Heart left ventricle (tissue), 16 donors: ENCODE measurements around the gene HDGFL3. TPM values are rescaled to one million over a fixed set of nuclear protein-coding genes. Genes with fewer than 3 reads are reported as not detected.

Experiments
- ATAC-seq, 4 donors: fragments of 200-7000 bp; cut with Tn5 transposase; one replicate each; pipeline ENCODE4 v1.9.1; 2020 to 2022; ENCODE audit warnings: moderate library complexity in 4 of 4, mild to moderate bottlenecking in 3 of 4, moderate number of reproducible peaks in 1 of 4
- DNase-seq, 5 donors: peaks; one replicate each; pipeline ENCODE4 v3.0.0-alpha.2; 2020
- H3K27ac ChIP-seq, 12 donors: fragments of 200-600 bp; sonication (generic) in 4 of 12; one replicate each; pipeline versions ENCODE4 v1.5.0 to v1.8.0; 2016 to 2022; ENCODE audit warnings: mild to moderate bottlenecking in 2 of 12
- H3K27me3 ChIP-seq, 9 donors: fragments of 200-600 bp; sonication (generic) in 2 of 9; one replicate each; pipeline versions ENCODE4 v1.5.1 to v1.8.0; 2016 to 2022; ENCODE audit warnings: mild to moderate bottlenecking in 3 of 9
- H3K36me3 ChIP-seq, 9 donors: fragments of 200-600 bp; sonication (generic) in 2 of 9; one replicate each; pipeline versions ENCODE4 v1.5.0 to v1.8.0; 2018 to 2022; ENCODE audit warnings: mild to moderate bottlenecking in 2 of 9
- H3K4me1 ChIP-seq, 12 donors: fragments of 200-600 bp; sonication (generic) in 4 of 12; one replicate each; pipeline versions ENCODE4 v1.5.0 to v1.8.0; 2016 to 2022; ENCODE audit warnings: mild to moderate bottlenecking in 3 of 12
- H3K4me3 ChIP-seq, 12 donors: fragments of 200-600 bp; sonication (generic) in 4 of 12; one replicate each; pipeline versions ENCODE4 v1.5.0 to v1.8.0; 2017 to 2022; ENCODE audit warnings: mild to moderate bottlenecking in 9 of 12, moderate library complexity in 4 of 12
- H3K9me3 ChIP-seq, 12 donors: fragments of 200-600 bp; sonication (generic) in 4 of 12; one replicate each; pipeline versions ENCODE4 v1.5.0 to v1.8.0; 2016 to 2022; ENCODE audit warnings: mild to moderate bottlenecking in 1 of 12
- CTCF ChIP-seq, 12 donors: fragments of 200-600 bp; sonication (generic) in 4 of 12; IDR thresholded peaks; one replicate each; pipeline versions ENCODE4 v1.5.0 to v1.8.0; 2018 to 2022; ENCODE audit warnings: antibody characterized with exemption in 12 of 12, mild to moderate bottlenecking in 5 of 12
- POLR2A ChIP-seq, 2 donors: fragments of 450-650 bp; IDR thresholded peaks; one replicate each; pipeline ENCODE4 v1.6.1; 2017; ENCODE audit warnings: antibody characterized with exemption in 2 of 2, mild to moderate bottlenecking in 2 of 2, moderate library complexity in 2 of 2
- WGBS, 4 donors: extraction: QIAGEN DNeasy Blood & Tissue Kit in 2 of 4; methylation state at CpG; one replicate each; pipeline versions ENCODE4 v1.1.5 to v1.1.7; 2013 to 2018; 5-methylcytosine and 5-hydroxymethylcytosine counted together
- intact Hi-C, 10 donors: fragments of 100-400 bp; cut with DNase I; formaldehyde crosslinking; loops; one replicate each; pipeline versions ENCODE4 v1.11.1 to v1.14.2; 2022
- polyA plus RNA-seq, 2 donors: library from polyadenylated mRNA; stranded (reverse); fragments of 200-250 nt; gene quantifications; one replicate each; pipeline ENCODE4 v1.2.3, GENCODE V29; 2013
- total RNA-seq, 9 donors: library from RNA; depleted of rRNA in 2 of 9; stranded (reverse); fragments of >200 nt in 2 of 9; fragmentation: NEBNext Ultra II Directional in 3 of 9; extraction: Animal tissue kit (Norgen Biotek cat#: 25700) in 3 of 9; gene quantifications; one replicate each; pipeline versions ENCODE4 v1.1.0 to v1.2.4, GENCODE V29; 2016 to 2023
- donor health status: ischemic (EF 13 %, LVEDD 7.1; RV severe dilation, severe dysfunction).
- donor health status: healthy with polysubstance abuse.
- donor health status: DM: no; HTN: yes; CAD: no.
- donor health status: DM: no; HTN: no; CAD: no.
- donor health status: ischemic (EF 25% LVEDD 6.9; RV normal size, moderate dysfunction).
- donor health status: ischemic (EF 25% LVEDD 5.7; RV mildly dilated, moderate dysfunction).
- donor health status: healthy.
- donor health status: DM: yes; HTN: yes; CAD: no.
- donor health status: ischemic (EF 35%, LVEDD 5.7; RV mildly dilated, moderate dysfunction).
- donor health status: nonischemic (EF 11% LVEDD 7.7; RV severe dilation, severe dysfunction).
- donor health status: DM: yes; HTN: yes; CAD: no.
- donor health status: PGD.
- donor health status: ischemic (EF 29% LVEDD 5.4; RV normal size, mild dysfunction).
- donor health status: nonischemic (EF 23%, LVEDD 6.1; RV moderate dilation, normal function).

HDGFL3 gene
- total and polyA plus RNA-seq, 11 donors: 9.6 to 50.7 (median 33.9) TPM

- ATAC-seq (no peak), DNase-seq (no peak)
- Histone ChIP-seq H3K4me1 (peaks cover 0 to 5% (median 0%) of the 10 kb centered on the region in 12 donors), H3K9me3 (no peaks in the 10 kb centered on the region), H3K27ac (no peak overlapping the region), H3K4me3 (no peak overlapping the region), H3K27me3 (no peaks in the 10 kb centered on the region), H3K36me3 (peaks cover 0 to 74% (median 21%) of the 10 kb centered on the region in 9 donors)
- intact Hi-C loops: no loop called here
- TF ChIP-seq POLR2A (IDR thresholded peaks at IDR 0.05) (no peak), CTCF (IDR thresholded peaks at IDR 0.05) (no peak)
- 69 to 73% (median 70%) methylated on average over 3 of the region's 3 CpGs for WGBS, 4 donors
These were observed 80.0 kb downstream of the HDGFL3 start for GRCh38 chr15:83127547-83128150.

GRCh38 chr15:83123529-83123928 lies 84.1 kb downstream of the HDGFL3 start:
- no peak for ATAC-seq
- DNase-seq: no peak
- peaks cover 0 to 56% (median 9%) of the 10 kb centered on the region in 9 donors for H3K36me3 ChIP-seq
- no peaks in the 10 kb centered on the region for H3K27me3 ChIP-seq
- H3K4me1 ChIP-seq: peaks cover 0 to 3% (median 0%) of the 10 kb centered on the region in 12 donors
- H3K27ac ChIP-seq: no peak overlapping the region
- no peak for TF ChIP-seq CTCF (IDR thresholded peaks at IDR 0.05)
- TF ChIP-seq POLR2A (IDR thresholded peaks at IDR 0.05): no peak
- intact Hi-C loops: no loop called here
- H3K4me3 ChIP-seq: no peak overlapping the region
- H3K9me3 ChIP-seq: no peaks in the 10 kb centered on the region
- 89 to 98% (median 96%) methylated on average over 1 of the region's 1 CpG for WGBS, 4 donors

GRCh38 chr15:83119968-83120581 lies 87.5 kb downstream of the HDGFL3 start:
- H3K27ac ChIP-seq: no peak overlapping the region
- whole genome bisulfite sequencing, 4 donors: 89 to 92% (median 92%) methylated on average over 9 of the region's 9 CpGs
- H3K4me1 ChIP-seq: peaks cover 0 to 3% (median 0%) of the 10 kb centered on the region in 12 donors
- DNase-seq (no peak), ATAC-seq (no peak)
- no peaks in the 10 kb centered on the region for H3K27me3 ChIP-seq
- peaks cover 0 to 37% (median 11%) of the 10 kb centered on the region in 9 donors for H3K36me3 ChIP-seq
- intact Hi-C loops: no loop called here
- TF ChIP-seq CTCF (IDR thresholded peaks at IDR 0.05): no peak
- H3K9me3 ChIP-seq: no peaks in the 10 kb centered on the region
- H3K4me3 ChIP-seq: no peak overlapping the region

DNA sequence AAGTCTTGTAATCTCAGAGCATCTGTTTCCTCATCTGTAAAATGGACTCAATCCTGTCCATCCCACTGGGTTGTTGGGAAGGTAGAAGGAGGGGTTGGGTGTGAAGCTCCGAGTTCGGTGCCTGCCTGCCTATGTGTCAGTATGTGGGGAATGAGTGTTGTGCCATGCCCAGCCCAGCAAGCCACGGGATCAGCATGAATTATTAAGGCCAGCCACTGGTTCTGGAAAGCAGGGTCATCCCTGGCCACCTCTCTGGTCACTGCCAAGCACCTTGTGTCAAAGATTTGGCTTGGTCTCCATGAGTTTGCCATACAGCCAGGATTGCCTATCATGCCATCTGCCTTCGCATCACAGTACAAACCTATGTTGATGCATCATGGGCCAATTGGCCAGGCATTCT lies 88.7 kb downstream of the HDGFL3 start:
- H3K9me3 ChIP-seq: no peaks in the 10 kb centered on the region
- no peak overlapping the region for H3K27ac ChIP-seq
- DNase-seq (no peak), ATAC-seq (no peak)
- H3K27me3 ChIP-seq: no peaks in the 10 kb centered on the region
- H3K4me3 ChIP-seq: no peak overlapping the region
- TF ChIP-seq CTCF (IDR thresholded peaks at IDR 0.05): no peak
- TF ChIP-seq POLR2A (IDR thresholded peaks at IDR 0.05): no peak
- WGBS, 4 donors: 94 to 100% (median 95%) methylated on average over 4 of the region's 4 CpGs
- H3K4me1 ChIP-seq: peaks cover 0 to 3% (median 0%) of the 10 kb centered on the region in 12 donors
- H3K36me3 ChIP-seq: peaks cover 0 to 46% (median 11%) of the 10 kb centered on the region in 9 donors
- intact Hi-C loops: no loop called here
